ENCODE data around the gene IREB2.

The IREB2 gene

DNA sequence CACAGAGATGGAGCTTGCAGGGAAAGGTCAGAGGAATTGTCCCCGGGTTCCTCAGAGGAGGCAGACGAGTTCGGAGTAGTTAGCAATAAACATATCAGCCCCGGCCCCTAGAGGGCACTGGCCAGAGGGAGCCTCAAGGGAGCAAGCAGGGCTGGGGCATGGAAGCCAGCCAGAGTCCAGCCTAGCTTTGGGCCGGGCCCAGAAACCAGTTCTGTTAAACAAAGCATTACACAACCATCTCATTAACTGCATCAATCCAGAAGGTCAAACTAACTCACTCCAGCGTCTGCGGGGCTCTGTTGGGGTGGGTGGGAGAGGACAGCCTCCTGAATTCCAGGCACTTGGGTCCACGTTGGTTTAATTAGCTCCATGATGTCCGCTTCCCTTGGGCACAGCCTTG, 41.0 kb upstream of the IREB2 start:
- no peaks in the 10 kb centered on the region for H3K27me3 ChIP-seq (ENCODE audit: insufficient read depth, poor library complexity, severe bottlenecking)
- no peak overlapping the region for H3K4me3 ChIP-seq (replicated peaks; ENCODE audit: insufficient read depth, low read length)
- DNase-seq (ENCODE audit: low read depth in 1 of 2, low spot score in 1 of 2) = no peak
- TF ChIP-seq CTCF (IDR thresholded peaks at IDR 0.05; ENCODE audit: insufficient read depth, low read length) = no peak
- no peak for TF ChIP-seq POLR2AphosphoS5 (IDR thresholded peaks at IDR 0.05; ENCODE audit: low read depth)
- TF ChIP-seq SPI1 (IDR thresholded peaks at IDR 0.05; ENCODE audit: borderline replicate concordance, low read depth) = no peak
- TF ChIP-seq REST (IDR thresholded peaks at IDR 0.05; ENCODE audit: insufficient replicate concordance, low read depth) = no peak
- TF ChIP-seq GABPA (IDR thresholded peaks at IDR 0.05; ENCODE audit: low read depth) = no peak
- H3K27ac ChIP-seq (replicated peaks) = no peak overlapping the region

DNA sequence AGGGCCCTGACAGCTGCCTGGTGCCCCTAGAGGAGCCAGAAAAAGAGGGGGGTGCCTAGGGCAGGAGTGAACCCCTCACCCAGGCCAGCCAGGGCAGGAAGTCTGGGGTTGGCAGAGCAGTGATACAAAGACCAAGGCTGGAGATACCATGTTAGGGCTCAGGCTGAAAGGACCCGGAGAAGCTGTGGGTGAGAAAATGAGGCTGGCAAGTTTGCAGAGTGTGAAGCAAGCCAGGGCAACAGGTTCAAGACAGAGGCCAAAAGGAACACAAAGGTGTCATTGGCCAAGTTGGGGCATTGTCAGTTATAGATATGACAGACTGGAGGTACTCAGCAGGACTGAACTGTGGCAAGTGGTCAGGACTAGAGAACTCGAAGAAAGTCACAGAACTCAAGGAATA, 40.6 kb upstream of the IREB2 start:
- TF ChIP-seq GABPA (IDR thresholded peaks at IDR 0.05; ENCODE audit: low read depth) = no peak
- no peak for TF ChIP-seq CTCF (IDR thresholded peaks at IDR 0.05; ENCODE audit: insufficient read depth, low read length)
- TF ChIP-seq REST (IDR thresholded peaks at IDR 0.05; ENCODE audit: insufficient replicate concordance, low read depth) = no peak
- TF ChIP-seq POLR2AphosphoS5 (IDR thresholded peaks at IDR 0.05; ENCODE audit: low read depth) = no peak
- no peak for TF ChIP-seq SPI1 (IDR thresholded peaks at IDR 0.05; ENCODE audit: borderline replicate concordance, low read depth)
- H3K27ac ChIP-seq (replicated peaks) = no peak overlapping the region
- H3K27me3 ChIP-seq (ENCODE audit: insufficient read depth, poor library complexity, severe bottlenecking) = no peaks in the 10 kb centered on the region
- no peak overlapping the region for H3K4me3 ChIP-seq (replicated peaks; ENCODE audit: insufficient read depth, low read length)
- DNase-seq (ENCODE audit: low read depth in 1 of 2, low spot score in 1 of 2) = no peak

GRCh38 chr15:78398076-78398825, 39.8 kb upstream of the IREB2 start:
- no peaks in the 10 kb centered on the region for H3K27me3 ChIP-seq (ENCODE audit: insufficient read depth, poor library complexity, severe bottlenecking)
- H3K4me3 ChIP-seq (replicated peaks; ENCODE audit: insufficient read depth, low read length) = no peak overlapping the region
- no peak overlapping the region for H3K27ac ChIP-seq (replicated peaks)
- no peak for TF ChIP-seq SPI1 (IDR thresholded peaks at IDR 0.05; ENCODE audit: borderline replicate concordance, low read depth)
- DNase-seq (ENCODE audit: low read depth in 1 of 2, low spot score in 1 of 2) = no peak

DNA sequence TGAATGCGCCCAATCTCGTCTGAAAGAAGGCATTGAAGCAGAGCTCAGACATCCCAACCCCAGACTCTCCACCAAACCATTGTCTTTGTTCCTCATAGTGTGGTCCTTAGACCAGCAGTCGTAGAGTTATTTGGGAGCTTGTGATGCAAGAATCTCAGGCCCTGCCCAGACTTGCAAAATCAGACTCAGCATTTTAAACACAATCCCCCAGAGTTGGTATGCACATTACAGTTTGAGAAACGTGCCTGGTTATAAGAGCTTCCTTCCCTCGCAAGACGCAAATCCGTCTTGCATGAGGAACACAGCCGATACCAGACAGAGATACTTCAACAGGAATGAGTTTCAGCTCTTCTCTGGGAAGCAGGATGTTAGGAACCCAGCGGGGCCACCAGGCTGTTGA, 38.9 kb upstream of the IREB2 start:
- TF ChIP-seq SPI1 (IDR thresholded peaks at IDR 0.05; ENCODE audit: borderline replicate concordance, low read depth) (no peak), GABPA (IDR thresholded peaks at IDR 0.05; ENCODE audit: low read depth) (no peak), CTCF (IDR thresholded peaks at IDR 0.05; ENCODE audit: insufficient read depth, low read length) (no peak), REST (IDR thresholded peaks at IDR 0.05; ENCODE audit: insufficient replicate concordance, low read depth) (no peak), POLR2AphosphoS5 (IDR thresholded peaks at IDR 0.05; ENCODE audit: low read depth) (no peak)
- H3K27ac ChIP-seq (replicated peaks) = no peak overlapping the region; the same call in 1 of the 2 replicates
- peak; percentile 79 to 86 for DNase-seq (ENCODE audit: low read depth in 1 of 2, low spot score in 1 of 2)
- H3K4me3 ChIP-seq (replicated peaks; ENCODE audit: insufficient read depth, low read length) = no peak overlapping the region
- no peaks in the 10 kb centered on the region for H3K27me3 ChIP-seq (ENCODE audit: insufficient read depth, poor library complexity, severe bottlenecking)
